Gastroesophageal sphincter (tissue), 3 donors: Measurements from ENCODE around the gene RXFP1.

Experiments
- EP300 ChIP-seq: sonication (generic); formaldehyde crosslinking; IDR thresholded peaks from one replicate; pipeline ENCODE4 v1.6.1; 2017; ENCODE audit warnings: antibody characterized with exemption, mild to moderate bottlenecking
- POLR2A ChIP-seq, 2 donors: fragments of 450-650 bp; IDR thresholded peaks; one replicate each; pipeline ENCODE4 v1.6.1; 2017; ENCODE audit warnings: antibody characterized with exemption in 2 of 2, mild to moderate bottlenecking in 2 of 2, moderate library complexity in 1 of 2
- POLR2AphosphoS5 ChIP-seq: sonication (generic); formaldehyde crosslinking; IDR thresholded peaks from one replicate; pipeline ENCODE4 v1.6.1; 2017; ENCODE audit warnings: antibody characterized with exemption
- TF ChIP-seq, protein P1 (sequence below), 4 experiments: fragments of 200-600 bp in 2 of 4; fragments of 450-650 bp in 2 of 4; sonication (generic) in 1 of 4; IDR thresholded peaks; one replicate each; pipeline ENCODE4 v1.5.1; 2017 to 2019; ENCODE audit warnings: antibody characterized with exemption in 4 of 4, mild to moderate bottlenecking in 2 of 4, moderate library complexity in 2 of 4

- TF ChIP-seq, protein P1, sequence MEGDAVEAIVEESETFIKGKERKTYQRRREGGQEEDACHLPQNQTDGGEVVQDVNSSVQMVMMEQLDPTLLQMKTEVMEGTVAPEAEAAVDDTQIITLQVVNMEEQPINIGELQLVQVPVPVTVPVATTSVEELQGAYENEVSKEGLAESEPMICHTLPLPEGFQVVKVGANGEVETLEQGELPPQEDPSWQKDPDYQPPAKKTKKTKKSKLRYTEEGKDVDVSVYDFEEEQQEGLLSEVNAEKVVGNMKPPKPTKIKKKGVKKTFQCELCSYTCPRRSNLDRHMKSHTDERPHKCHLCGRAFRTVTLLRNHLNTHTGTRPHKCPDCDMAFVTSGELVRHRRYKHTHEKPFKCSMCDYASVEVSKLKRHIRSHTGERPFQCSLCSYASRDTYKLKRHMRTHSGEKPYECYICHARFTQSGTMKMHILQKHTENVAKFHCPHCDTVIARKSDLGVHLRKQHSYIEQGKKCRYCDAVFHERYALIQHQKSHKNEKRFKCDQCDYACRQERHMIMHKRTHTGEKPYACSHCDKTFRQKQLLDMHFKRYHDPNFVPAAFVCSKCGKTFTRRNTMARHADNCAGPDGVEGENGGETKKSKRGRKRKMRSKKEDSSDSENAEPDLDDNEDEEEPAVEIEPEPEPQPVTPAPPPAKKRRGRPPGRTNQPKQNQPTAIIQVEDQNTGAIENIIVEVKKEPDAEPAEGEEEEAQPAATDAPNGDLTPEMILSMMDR (IDR thresholded peaks at IDR 0.05): no peak
- TF ChIP-seq EP300: no peak
- TF ChIP-seq POLR2AphosphoS5: no peak
- no peak for TF ChIP-seq POLR2A (IDR thresholded peaks at IDR 0.05)
Measured at GRCh38 chr4:158538176-158538575, 16.5 kb downstream of the RXFP1 start.
